Keratinocyte (primary cell): Measurements from ENCODE around the gene MYPOP. TPM values are rescaled to one million over a fixed set of nuclear protein-coding genes. Genes with fewer than 3 reads are reported as not detected.

Source experiments
- DNase-seq: peaks from one replicate; pipeline ENCODE4 v3.0.0-alpha.2; 2011; ENCODE audit warnings: low read depth, missing footprints, low spot score
- FAIRE-seq: peaks from 2 replicates; lab custom pipeline; 2011; peaks lifted over from hg19 to GRCh38; lab: Jason Lieb, UNC
- H2AFZ ChIP-seq: 2 replicates; pipeline ENCODE4 v1.6.0; 2012; ENCODE audit warnings: low read length, control low read depth, inconsistent platforms; ENCODE audit not compliant: control insufficient read depth
- H3K27ac ChIP-seq: 2 replicates; pipeline ENCODE4 v1.5.1; 2011; ENCODE audit warnings: low read length; ENCODE audit not compliant: control insufficient read depth, insufficient read depth
- H3K27me3 ChIP-seq: 3 replicates; pipeline ENCODE4 v1.6.0; 2011; ENCODE audit warnings: low read length; ENCODE audit not compliant: control insufficient read depth, insufficient read depth; ENCODE audit errors: extremely low read depth
- H3K36me3 ChIP-seq, 2 experiments: 2 replicates in 1 of 2; 3 replicates in 1 of 2; pipeline ENCODE4 v1.5.1; 2011; ENCODE audit warnings: low read length in 2 of 2, mild to moderate bottlenecking in 1 of 2; ENCODE audit not compliant: control insufficient read depth in 2 of 2, insufficient read depth in 2 of 2; ENCODE audit errors: extremely low read depth in 1 of 2
- H3K4me1 ChIP-seq: 3 replicates; pipeline ENCODE4 v1.5.1; 2011; ENCODE audit warnings: low read length; ENCODE audit not compliant: control insufficient read depth, insufficient read depth; ENCODE audit errors: extremely low read depth
- H3K4me2 ChIP-seq: 3 replicates; pipeline ENCODE4 v1.6.0; 2011; ENCODE audit warnings: low read depth, low read length; ENCODE audit not compliant: control insufficient read depth, insufficient read depth; ENCODE audit errors: extremely low read depth
- H3K4me3 ChIP-seq, 3 experiments: fragments of 200-600 bp in 1 of 3; sonication (generic) in 1 of 3; 2 replicates in 2 of 3; 3 replicates in 1 of 3; pipeline ENCODE4 v1.5.1; 2011 to 2016; ENCODE audit warnings: low read length in 3 of 3, mild to moderate bottlenecking in 3 of 3, control low read depth in 2 of 3, inconsistent platforms in 1 of 3, low read depth in 1 of 3, mixed read lengths in 1 of 3, mixed run types in 1 of 3, moderate library complexity in 1 of 3; ENCODE audit not compliant: control insufficient read depth in 2 of 3, insufficient read depth in 2 of 3; ENCODE audit errors: extremely low read depth in 1 of 3
- H3K79me2 ChIP-seq: 2 replicates; pipeline ENCODE4 v1.6.0; 2012; ENCODE audit warnings: low read length; ENCODE audit not compliant: control insufficient read depth, insufficient read depth
- H3K9ac ChIP-seq: 3 replicates; pipeline ENCODE4 v1.6.0; 2011; ENCODE audit warnings: low read length; ENCODE audit not compliant: control insufficient read depth, insufficient read depth; ENCODE audit errors: extremely low read depth
- H3K9me1 ChIP-seq: 3 replicates; pipeline ENCODE4 v1.6.0; 2011; ENCODE audit warnings: low read length; ENCODE audit not compliant: control insufficient read depth, insufficient read depth; ENCODE audit errors: extremely low read depth
- H3K9me3 ChIP-seq: 2 replicates; pipeline ENCODE4 v1.5.1; 2012; ENCODE audit warnings: low read depth, low read length; ENCODE audit not compliant: control insufficient read depth
- H4K20me1 ChIP-seq: 3 replicates; pipeline ENCODE4 v1.6.0; 2011; ENCODE audit warnings: low read length; ENCODE audit not compliant: control insufficient read depth, insufficient read depth; ENCODE audit errors: extremely low read depth
- EZH2 ChIP-seq: IDR thresholded peaks from one replicate; pipeline ENCODE4 v1.6.1; 2012; ENCODE audit warnings: inconsistent platforms, mild to moderate bottlenecking, low read length, moderate library complexity
- dilution Hi-C: fragments of 300-500 bp; cut with MboI; formaldehyde crosslinking; loops from one replicate; pipeline ENCODE4 v1.7.0; 2020; ENCODE audit warnings: low sequenced_read_pairs; ENCODE audit not compliant: extremely low pct_ligation_motif_present
- polyA plus RNA-seq, 5 experiments: library from polyadenylated mRNA; depleted of rRNA in 3 of 5; stranded (reverse) in 3 of 5; stranded (forward) in 1 of 5; unstranded in 1 of 5; fragments of >200 nt; gene quantifications; 1 replicate in 1 of 5; 2 replicates in 3 of 5; 3 replicates in 1 of 5; pipeline versions ENCODE4 v1.2.1 to v1.2.3, GENCODE V29; 2011 to 2012; ENCODE audit warnings: missing spikeins in 2 of 5, low read depth in 1 of 5, low replicate concordance in 1 of 5
- TF ChIP-seq, protein P1 (sequence below), 3 experiments: IDR thresholded peaks in 1 of 3; conservative IDR thresholded peaks in 1 of 3; optimal IDR thresholded peaks in 1 of 3; 2 replicates in 2 of 3; 3 replicates in 1 of 3; pipeline versions ENCODE3 to v1.5.1; 2011; ENCODE audit warnings: low read length in 3 of 3, mild to moderate bottlenecking in 3 of 3, moderate library complexity in 2 of 3, control low read depth in 1 of 3, inconsistent platforms in 1 of 3; ENCODE audit not compliant: insufficient read depth in 2 of 3; ENCODE audit errors: extremely low read depth in 1 of 3

The MYPOP gene
- polyA plus RNA-seq, 1 donor (not counting 4 experiments of a cell fraction or from before 2014, with no cell fraction given) = 1.3 TPM

DNA sequence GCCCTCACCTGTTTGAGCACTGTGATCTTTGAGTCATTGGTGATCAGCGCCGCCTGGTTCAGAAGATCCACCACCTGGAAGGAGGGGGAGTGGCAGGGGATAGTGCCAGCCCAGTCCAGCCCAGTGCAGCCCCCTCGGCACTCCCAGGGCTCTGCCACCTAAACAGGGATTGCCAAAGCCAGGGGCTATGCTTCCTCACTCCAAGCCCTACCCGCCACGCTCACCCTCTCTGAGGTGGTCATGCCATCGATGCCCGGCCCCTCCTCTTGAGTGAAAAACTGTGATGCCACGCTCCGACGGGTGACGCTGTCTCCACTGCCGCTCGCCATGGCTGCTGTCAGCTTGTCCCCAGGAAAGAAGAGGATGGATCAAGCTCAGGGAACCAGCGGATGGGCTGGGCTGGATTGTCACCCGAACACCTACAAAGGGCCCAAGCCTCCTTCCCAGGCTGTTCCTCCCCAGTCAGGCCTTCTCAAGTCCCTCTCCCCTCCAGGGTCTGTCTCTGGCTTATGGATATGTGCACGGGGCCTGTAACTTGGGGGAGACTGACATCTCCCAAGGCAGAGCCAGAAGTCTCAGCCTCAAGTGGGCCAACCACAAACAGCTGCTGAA, 48.1 kb downstream of the MYPOP start:
- Histone ChIP-seq H2AFZ (no peak overlapping the region), H3K4me3 (no peak overlapping the region), H3K79me2 (peaks cover 25% of the 10 kb centered on the region), H3K27me3 (no peaks in the 10 kb centered on the region), H4K20me1 (no peaks in the 10 kb centered on the region), H3K4me2 (no peak overlapping the region), H3K9me1 (no peaks in the 10 kb centered on the region), H3K36me3 (peaks cover 37 to 38% of the 10 kb centered on the region in 2 experiments), H3K9me3 (no peaks in the 10 kb centered on the region), H3K27ac (no peak overlapping the region), H3K9ac (no peak overlapping the region), H3K4me1 (no peaks in the 10 kb centered on the region)
- dilution Hi-C loops = no loop called here
- FAIRE-seq (no peak), DNase-seq (no peak)
- TF ChIP-seq, protein P1, sequence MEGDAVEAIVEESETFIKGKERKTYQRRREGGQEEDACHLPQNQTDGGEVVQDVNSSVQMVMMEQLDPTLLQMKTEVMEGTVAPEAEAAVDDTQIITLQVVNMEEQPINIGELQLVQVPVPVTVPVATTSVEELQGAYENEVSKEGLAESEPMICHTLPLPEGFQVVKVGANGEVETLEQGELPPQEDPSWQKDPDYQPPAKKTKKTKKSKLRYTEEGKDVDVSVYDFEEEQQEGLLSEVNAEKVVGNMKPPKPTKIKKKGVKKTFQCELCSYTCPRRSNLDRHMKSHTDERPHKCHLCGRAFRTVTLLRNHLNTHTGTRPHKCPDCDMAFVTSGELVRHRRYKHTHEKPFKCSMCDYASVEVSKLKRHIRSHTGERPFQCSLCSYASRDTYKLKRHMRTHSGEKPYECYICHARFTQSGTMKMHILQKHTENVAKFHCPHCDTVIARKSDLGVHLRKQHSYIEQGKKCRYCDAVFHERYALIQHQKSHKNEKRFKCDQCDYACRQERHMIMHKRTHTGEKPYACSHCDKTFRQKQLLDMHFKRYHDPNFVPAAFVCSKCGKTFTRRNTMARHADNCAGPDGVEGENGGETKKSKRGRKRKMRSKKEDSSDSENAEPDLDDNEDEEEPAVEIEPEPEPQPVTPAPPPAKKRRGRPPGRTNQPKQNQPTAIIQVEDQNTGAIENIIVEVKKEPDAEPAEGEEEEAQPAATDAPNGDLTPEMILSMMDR (optimal IDR thresholded peaks at IDR 0.05 in 1 of 3, IDR thresholded peaks at IDR 0.05 in 1 of 3, conservative IDR thresholded peaks at IDR 0.05 in 1 of 3; ENCODE audit: extremely low read depth in 1 of 3, insufficient read depth in 2 of 3, low read length in 3 of 3) = no peak
- TF ChIP-seq EZH2 = no peak

DNA sequence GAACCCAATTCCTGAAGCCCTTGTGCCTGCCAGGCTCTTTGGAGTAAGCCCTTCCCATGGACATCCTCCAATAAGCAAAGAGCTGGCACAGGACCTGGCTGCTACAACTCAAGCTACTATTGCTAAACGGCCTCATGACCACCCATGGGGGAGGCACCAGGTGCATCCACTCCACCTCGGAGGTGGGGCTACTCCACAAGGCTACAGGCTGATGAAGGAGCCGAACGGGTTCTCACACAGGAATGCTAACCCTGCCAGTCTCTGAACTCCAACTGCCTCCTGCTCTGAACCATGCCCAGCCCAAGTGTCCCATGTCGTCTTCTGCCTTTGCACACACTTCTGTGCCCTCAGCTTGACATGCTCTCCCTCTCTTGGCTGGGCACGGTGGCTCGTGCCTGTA, 49.4 kb downstream of the MYPOP start:
- H3K4me1 ChIP-seq = no peaks in the 10 kb centered on the region
- H4K20me1 ChIP-seq = no peaks in the 10 kb centered on the region
- H3K9me1 ChIP-seq = no peaks in the 10 kb centered on the region
- no peak overlapping the region for H3K4me3 ChIP-seq
- H3K4me2 ChIP-seq = no peak overlapping the region
- H2AFZ ChIP-seq = no peak overlapping the region
- no peak overlapping the region for H3K27ac ChIP-seq
- peaks cover 38 to 39% of the 10 kb centered on the region in 2 experiments for H3K36me3 ChIP-seq
- no peaks in the 10 kb centered on the region for H3K9me3 ChIP-seq
- H3K27me3 ChIP-seq = no peaks in the 10 kb centered on the region
- TF ChIP-seq, protein P1 (optimal IDR thresholded peaks at IDR 0.05 in 1 of 3, IDR thresholded peaks at IDR 0.05 in 1 of 3, conservative IDR thresholded peaks at IDR 0.05 in 1 of 3; ENCODE audit: extremely low read depth in 1 of 3, insufficient read depth in 2 of 3, low read length in 3 of 3) = no peak
- TF ChIP-seq EZH2 = no peak
- no peak overlapping the region for H3K9ac ChIP-seq
- dilution Hi-C loops = no loop called here
- FAIRE-seq = no peak
- no peak for DNase-seq
- H3K79me2 ChIP-seq = peaks cover 18% of the 10 kb centered on the region
